HepG2 (cell line): ENCODE results near the gene RAE1. TPM values are rescaled to one million over a fixed set of nuclear protein-coding genes. Genes with fewer than 3 reads are reported as not detected.

ENCODE experiments used
- CERS6 ChIP-seq: sonication (generic); formaldehyde crosslinking; IDR thresholded peaks from 2 replicates; pipeline ENCODE4 v1.5.0; 2020; ENCODE audit warnings: missing genetic modification reagents
- GATAD2A ChIP-seq: IDR thresholded peaks from 2 replicates; pipeline ENCODE4 v1.6.1; 2016
- HNRNPL ChIP-seq: fragments of 200-400 bp; formaldehyde crosslinking; IDR thresholded peaks from 2 replicates; pipeline ENCODE4 v1.6.1; 2017; ENCODE audit warnings: mild to moderate bottlenecking, low read depth, low read length
- KAT8 ChIP-seq: IDR thresholded peaks from 2 replicates; pipeline ENCODE4 v1.6.1; 2016; ENCODE audit warnings: missing genetic modification reagents, missing compliant biosample characterization
- MAZ ChIP-seq, 2 experiments: sonication (generic) in 1 of 2; formaldehyde crosslinking in 1 of 2; IDR thresholded peaks; 2 replicates each; pipeline versions ENCODE4 v1.5.0 to v1.6.1; 2012 to 2020; ENCODE audit warnings: low read depth in 2 of 2, mild to moderate bottlenecking in 2 of 2, borderline replicate concordance in 1 of 2, improper control_type of control experiment in 1 of 2, low read length in 1 of 2, missing genetic modification reagents in 1 of 2, moderate library complexity in 1 of 2
- NCOR1 ChIP-seq: fragments of 200-600 bp; sonication (generic); IDR thresholded peaks from 2 replicates; pipeline ENCODE4 v1.7.0; 2017; ENCODE audit warnings: antibody characterized with exemption, low read length, borderline replicate concordance
- PTBP1 ChIP-seq: fragments of 200-400 bp; formaldehyde crosslinking; IDR thresholded peaks from 2 replicates; pipeline ENCODE4 v1.6.1; 2018; ENCODE audit warnings: low read length, low read depth; ENCODE audit not compliant: poor library complexity, severe bottlenecking
- RNF2 ChIP-seq: fragments of 450-650 bp; conservative IDR thresholded peaks from 2 replicates; pipeline ENCODE4 v1.6.1; 2016; ENCODE audit warnings: low read depth
- SMAD3 ChIP-seq: sonication (generic); formaldehyde crosslinking; IDR thresholded peaks from 2 replicates; pipeline ENCODE4 v1.4.0; 2020; ENCODE audit warnings: missing genetic modification reagents
- TBX3 ChIP-seq: fragments of 450-650 bp; IDR thresholded peaks from 2 replicates; pipeline ENCODE4 v1.6.1; 2017; ENCODE audit warnings: antibody characterized with exemption, mild to moderate bottlenecking, inconsistent platforms, borderline replicate concordance
- TCF12 ChIP-seq, 2 experiments: fragments of 450-650 bp in 1 of 2; sonication (generic) in 1 of 2; formaldehyde crosslinking in 1 of 2; IDR thresholded peaks; 2 replicates each; pipeline versions ENCODE4 v1.6.1 to v1.8.0; 2017 to 2022; ENCODE audit warnings: antibody characterized with exemption in 1 of 2, mild to moderate bottlenecking in 1 of 2, missing genetic modification reagents in 1 of 2, moderate library complexity in 1 of 2
- THAP11 ChIP-seq: IDR thresholded peaks from 2 replicates; pipeline ENCODE4 v1.6.1; 2016; ENCODE audit warnings: missing biosample characterization, missing genetic modification reagents
- ZBTB4 ChIP-seq: sonication (generic); formaldehyde crosslinking; IDR thresholded peaks from 2 replicates; pipeline ENCODE4 v1.4.0; 2020; ENCODE audit warnings: missing genetic modification reagents, mild to moderate bottlenecking, borderline replicate concordance
- ZNF572 ChIP-seq: sonication (generic); formaldehyde crosslinking; IDR thresholded peaks from 2 replicates; pipeline ENCODE4 v1.5.1; 2020; ENCODE audit warnings: mild to moderate bottlenecking, missing genetic modification reagents
- ZNF619 ChIP-seq: sonication (generic); formaldehyde crosslinking; IDR thresholded peaks from 2 replicates; pipeline ENCODE4 v1.4.0; 2020; ENCODE audit warnings: mild to moderate bottlenecking, missing genetic modification reagents
- ZNF687 ChIP-seq: sonication (generic); formaldehyde crosslinking; IDR thresholded peaks from 2 replicates; pipeline ENCODE4 v1.5.1; 2020; ENCODE audit warnings: mild to moderate bottlenecking, missing genetic modification reagents, moderate library complexity
- ZNF83 ChIP-seq: sonication (generic); formaldehyde crosslinking; IDR thresholded peaks from 2 replicates; pipeline ENCODE4 v1.4.0; 2020; ENCODE audit warnings: missing genetic modification reagents, mild to moderate bottlenecking, borderline replicate concordance
- polyA plus RNA-seq, 8 experiments: library from polyadenylated mRNA; depleted of rRNA in 3 of 8; stranded (reverse) in 7 of 8; unstranded in 1 of 8; fragments of >200 nt; fragmentation: Illumina TruSeq in 4 of 8; extraction: Trizol in 4 of 8; gene quantifications; 2 replicates each; pipeline versions ENCODE4 v1.2.1 to v1.2.3, GENCODE V29; 2011 to 2016; ENCODE audit warnings: low read depth in 4 of 8, missing spikeins in 1 of 8, mixed read lengths in 1 of 8; ENCODE audit not compliant: insufficient read depth in 1 of 8
- total RNA-seq, 5 experiments: library from RNA; depleted of rRNA; stranded (reverse); fragments of >200 nt; fragmentation: Illumina TruSeq; extraction: Trizol; gene quantifications; 2 replicates each; pipeline ENCODE4 v1.2.3, GENCODE V29; 2016; ENCODE audit warnings: low read depth in 1 of 5
- TF ChIP-seq, protein P1 (sequence below): sonication (generic); formaldehyde crosslinking; IDR thresholded peaks from 2 replicates; pipeline ENCODE4 v1.8.0; 2022; ENCODE audit warnings: missing genetic modification reagents, mild to moderate bottlenecking, borderline replicate concordance

Gene RAE1
- total and polyA plus RNA-seq, 2 of the 13 experiments (the other 11 are each of a cell fraction or from before 2014, with no cell fraction given), result 36.1 to 72.9 TPM

GRCh38 chr20:57428324-57429158 lies 77.5 kb downstream of the RAE1 start (continued):
- TF ChIP-seq ZBTB4 (no peak), TBX3 (no peak), KAT8 (peak; percentile 71; the same call in 1 of the 2 replicates), TCF12 (IDR thresholded peaks at IDR 0.05) (no peak), TCF12 (CRISPR knock-in tag; IDR thresholded peaks at IDR 0.05) (peak; percentile 48; the same call in 1 of the 2 replicates), ZNF83 (CRISPR knock-in tag) (no peak), MAZ (IDR thresholded peaks at IDR 0.05; ENCODE audit: borderline replicate concordance, low read depth, low read length) (no peak), MAZ (CRISPR knock-in tag; IDR thresholded peaks at IDR 0.05; ENCODE audit: low read depth) (no peak), ZNF687 (peak; percentile 70), ZNF572 (CRISPR knock-in tag) (peak; percentile 90; the same call in 1 of the 2 replicates), HNRNPL (peak; percentile 99), ZNF619 (no peak; the same call in 1 of the 2 replicates), NCOR1 (0 out of 2 replicates have a peak, but pooled peaks have one; percentile 26), SMAD3 (CRISPR knock-in tag) (no peak), GATAD2A (peak; percentile 73), PTBP1 (no peak), RNF2 (0 out of 2 replicates have a peak, but pooled peaks have one; percentile 43), THAP11 (CRISPR knock-in tag) (0 out of 2 replicates have a peak, but pooled peaks have one; percentile 17), CERS6 (CRISPR knock-in tag) (no peak)
- TF ChIP-seq, protein P1, sequence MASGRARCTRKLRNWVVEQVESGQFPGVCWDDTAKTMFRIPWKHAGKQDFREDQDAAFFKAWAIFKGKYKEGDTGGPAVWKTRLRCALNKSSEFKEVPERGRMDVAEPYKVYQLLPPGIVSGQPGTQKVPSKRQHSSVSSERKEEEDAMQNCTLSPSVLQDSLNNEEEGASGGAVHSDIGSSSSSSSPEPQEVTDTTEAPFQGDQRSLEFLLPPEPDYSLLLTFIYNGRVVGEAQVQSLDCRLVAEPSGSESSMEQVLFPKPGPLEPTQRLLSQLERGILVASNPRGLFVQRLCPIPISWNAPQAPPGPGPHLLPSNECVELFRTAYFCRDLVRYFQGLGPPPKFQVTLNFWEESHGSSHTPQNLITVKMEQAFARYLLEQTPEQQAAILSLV (CRISPR knock-in tag), result peak; percentile 55; the same call in 1 of the 2 replicates
